SH-SY5Y (cell line): Measurements from ENCODE around the gene SLC2A1.

Experiments
- GATA2 ChIP-seq: IDR thresholded peaks from 2 replicates; pipeline ENCODE4 v1.6.1; 2011; ENCODE audit warnings: mild to moderate bottlenecking, low read depth, low read length
- GATA3 ChIP-seq: IDR thresholded peaks from 2 replicates; pipeline ENCODE4 v1.6.1; 2011; ENCODE audit warnings: low read depth, mild to moderate bottlenecking, low read length, moderate library complexity

- TF ChIP-seq GATA3, result no peak
- TF ChIP-seq GATA2, result no peak
These were observed 22.7 kb downstream of the SLC2A1 start for GRCh38 chr1:42935971-42936308.
